ENCODE results near the gene RABGAP1. TPM values are rescaled to one million over a fixed set of nuclear protein-coding genes. Genes with fewer than 3 reads are reported as not detected.

The RABGAP1 gene
- total and polyA plus RNA-seq, 3 donors from 2014 or later: 53.0 to 113 (median 94.0) TPM

DNA sequence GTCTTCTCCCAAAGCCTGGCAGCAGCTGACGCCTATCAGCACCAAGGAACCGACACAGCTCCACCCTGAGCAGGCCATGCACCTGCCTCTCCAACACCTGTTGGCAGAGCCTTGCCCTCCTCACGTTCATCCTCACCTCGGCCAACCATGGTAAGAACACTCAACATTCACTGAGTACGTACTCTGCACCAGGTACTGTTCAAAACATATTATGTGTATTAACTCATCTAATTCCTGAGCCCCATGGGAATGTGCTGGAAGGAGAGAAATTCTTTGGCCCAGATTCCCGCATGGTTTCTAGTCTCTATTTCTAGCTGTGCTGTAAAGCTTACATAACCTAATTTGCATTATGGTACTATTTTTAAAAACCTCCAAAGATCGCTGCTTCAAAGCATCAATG is 178.7 kb downstream of the RABGAP1 start:
- Histone ChIP-seq H3K9me3 (no peaks in the 10 kb centered on the region), H3K27ac (no peak overlapping the region), H3K4me3 (no peak overlapping the region), H3K4me1 (no peaks in the 10 kb centered on the region), H3K36me3 (ENCODE audit: low read depth, missing control alignments) (no peaks in the 10 kb centered on the region), H3K27me3 (no peaks in the 10 kb centered on the region)
- intact Hi-C loops (cut with DNase I; ENCODE audit: low total_unique reads): no loop called here
- no peak for DNase-seq
- whole genome bisulfite sequencing, 2 donors: 69 to 80% methylated on average over 7 of the region's 7 CpGs
- no peak for TF ChIP-seq CTCF (IDR thresholded peaks at IDR 0.05)
- no peak for TF ChIP-seq POLR2A (IDR thresholded peaks at IDR 0.05)

GRCh38 chr9:123120131-123120530 is 179.3 kb downstream of the RABGAP1 start:
- no peaks in the 10 kb centered on the region for H3K9me3 ChIP-seq
- no peaks in the 10 kb centered on the region for H3K4me1 ChIP-seq
- no peak overlapping the region for H3K4me3 ChIP-seq
- H3K27ac ChIP-seq: no peak overlapping the region
- intact Hi-C loops (cut with DNase I; ENCODE audit: low total_unique reads): no loop called here
- TF ChIP-seq POLR2A (IDR thresholded peaks at IDR 0.05) (no peak), CTCF (IDR thresholded peaks at IDR 0.05) (no peak)
- 82 to 90% methylated on average over 5 of the region's 5 CpGs for WGBS, 2 donors
- no peaks in the 10 kb centered on the region for H3K27me3 ChIP-seq
- H3K36me3 ChIP-seq (ENCODE audit: low read depth, missing control alignments): no peaks in the 10 kb centered on the region
- DNase-seq: no peak

DNA sequence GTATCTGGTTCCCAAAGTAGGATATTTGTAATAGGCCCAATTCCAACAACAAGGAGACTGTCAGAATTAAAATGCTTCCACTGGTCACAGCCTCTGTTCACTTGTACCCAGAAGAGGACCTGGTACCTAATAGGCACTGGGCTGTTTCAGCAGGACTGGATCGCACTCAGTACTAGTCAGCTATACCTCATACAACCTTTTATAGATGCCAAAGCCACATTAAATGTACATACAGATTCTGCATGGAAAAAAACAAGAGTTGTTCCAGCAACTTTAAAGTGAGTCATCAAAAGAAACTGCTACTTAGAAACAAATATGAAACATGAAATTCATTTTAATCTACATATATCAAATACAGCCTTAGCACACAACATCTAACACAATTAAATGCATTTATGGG is 180.1 kb downstream of the RABGAP1 start:
- 90 to 97% methylated on average over 1 of the region's 1 CpG for WGBS, 2 donors
- intact Hi-C loops (cut with DNase I; ENCODE audit: low total_unique reads): no loop called here
- H3K27me3 ChIP-seq: no peaks in the 10 kb centered on the region
- no peaks in the 10 kb centered on the region for H3K9me3 ChIP-seq
- no peaks in the 10 kb centered on the region for H3K36me3 ChIP-seq (ENCODE audit: low read depth, missing control alignments)
- no peak overlapping the region for H3K4me3 ChIP-seq
- no peaks in the 10 kb centered on the region for H3K4me1 ChIP-seq
- DNase-seq: no peak
- no peak overlapping the region for H3K27ac ChIP-seq
- TF ChIP-seq POLR2A (IDR thresholded peaks at IDR 0.05) (no peak), CTCF (IDR thresholded peaks at IDR 0.05) (no peak)

DNA sequence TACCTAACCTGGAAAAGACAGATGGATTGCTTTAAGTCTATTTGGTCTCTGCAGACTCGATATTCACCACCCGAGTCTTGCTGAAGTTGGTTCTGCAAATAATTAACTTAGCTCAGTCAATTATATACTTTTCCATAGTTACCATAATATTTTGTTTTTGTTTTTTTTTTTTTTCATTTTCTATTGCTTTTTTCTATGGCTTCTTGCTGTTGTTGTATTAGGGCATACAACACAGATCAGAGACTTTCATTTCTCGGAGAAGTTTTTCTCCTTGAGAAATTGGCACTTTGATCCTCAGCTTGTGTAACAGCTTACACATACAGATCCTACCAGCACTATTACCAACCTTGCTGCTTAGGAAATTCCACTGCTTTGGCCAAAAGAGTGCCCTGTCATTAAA is 180.6 kb downstream of the RABGAP1 start:
- no peak overlapping the region for H3K4me3 ChIP-seq
- no peaks in the 10 kb centered on the region for H3K4me1 ChIP-seq
- H3K36me3 ChIP-seq (ENCODE audit: low read depth, missing control alignments): no peaks in the 10 kb centered on the region
- intact Hi-C loops (cut with DNase I; ENCODE audit: low total_unique reads): no loop called here
- no peaks in the 10 kb centered on the region for H3K9me3 ChIP-seq
- WGBS, 2 donors: 91 to 92% methylated on average over 3 of the region's 3 CpGs
- H3K27ac ChIP-seq: no peak overlapping the region
- no peak for DNase-seq
- no peak for TF ChIP-seq CTCF (IDR thresholded peaks at IDR 0.05)
- no peaks in the 10 kb centered on the region for H3K27me3 ChIP-seq

- intact Hi-C loops (cut with DNase I; ENCODE audit: low total_unique reads): no loop called here
Measured at GRCh38 chr9:123127512-123128075, 186.8 kb downstream of the RABGAP1 start.

More at GRCh38 chr9:123127512-123128075, 186.8 kb downstream of the RABGAP1 start:
- DNase-seq: no peak
- H3K9me3 ChIP-seq: no peaks in the 10 kb centered on the region
- no peak overlapping the region for H3K27ac ChIP-seq
- TF ChIP-seq POLR2A (IDR thresholded peaks at IDR 0.05) (no peak), CTCF (IDR thresholded peaks at IDR 0.05) (no peak)
- H3K36me3 ChIP-seq (ENCODE audit: low read depth, missing control alignments): no peaks in the 10 kb centered on the region
- no peaks in the 10 kb centered on the region for H3K27me3 ChIP-seq
- H3K4me1 ChIP-seq: no peaks in the 10 kb centered on the region
- H3K4me3 ChIP-seq: no peak overlapping the region
- 90 to 91% methylated on average over 3 of the region's 3 CpGs for WGBS, 2 donors

All from testis (tissue), 3 donors.